Measurements from ENCODE around the gene JAG1.

Gene JAG1

GRCh38 chr20:10669843-10670446, 3.9 kb downstream of the JAG1 start:
- no peak overlapping the region; the same call in 1 of the 2 replicates for H3K4me3 ChIP-seq (ENCODE audit: low read depth, low read length)
- DNase-seq (ENCODE audit: low read depth), result no peak
- TF ChIP-seq, protein P1, sequence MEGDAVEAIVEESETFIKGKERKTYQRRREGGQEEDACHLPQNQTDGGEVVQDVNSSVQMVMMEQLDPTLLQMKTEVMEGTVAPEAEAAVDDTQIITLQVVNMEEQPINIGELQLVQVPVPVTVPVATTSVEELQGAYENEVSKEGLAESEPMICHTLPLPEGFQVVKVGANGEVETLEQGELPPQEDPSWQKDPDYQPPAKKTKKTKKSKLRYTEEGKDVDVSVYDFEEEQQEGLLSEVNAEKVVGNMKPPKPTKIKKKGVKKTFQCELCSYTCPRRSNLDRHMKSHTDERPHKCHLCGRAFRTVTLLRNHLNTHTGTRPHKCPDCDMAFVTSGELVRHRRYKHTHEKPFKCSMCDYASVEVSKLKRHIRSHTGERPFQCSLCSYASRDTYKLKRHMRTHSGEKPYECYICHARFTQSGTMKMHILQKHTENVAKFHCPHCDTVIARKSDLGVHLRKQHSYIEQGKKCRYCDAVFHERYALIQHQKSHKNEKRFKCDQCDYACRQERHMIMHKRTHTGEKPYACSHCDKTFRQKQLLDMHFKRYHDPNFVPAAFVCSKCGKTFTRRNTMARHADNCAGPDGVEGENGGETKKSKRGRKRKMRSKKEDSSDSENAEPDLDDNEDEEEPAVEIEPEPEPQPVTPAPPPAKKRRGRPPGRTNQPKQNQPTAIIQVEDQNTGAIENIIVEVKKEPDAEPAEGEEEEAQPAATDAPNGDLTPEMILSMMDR (IDR thresholded peaks at IDR 0.05; ENCODE audit: insufficient read depth, low read depth, low read length, missing control alignments), result no peak

GRCh38 chr20:10668677-10669368, 5.0 kb downstream of the JAG1 start:
- no peak for DNase-seq (ENCODE audit: low read depth)
- H3K4me3 ChIP-seq (ENCODE audit: low read depth, low read length), result no peak overlapping the region

DNA sequence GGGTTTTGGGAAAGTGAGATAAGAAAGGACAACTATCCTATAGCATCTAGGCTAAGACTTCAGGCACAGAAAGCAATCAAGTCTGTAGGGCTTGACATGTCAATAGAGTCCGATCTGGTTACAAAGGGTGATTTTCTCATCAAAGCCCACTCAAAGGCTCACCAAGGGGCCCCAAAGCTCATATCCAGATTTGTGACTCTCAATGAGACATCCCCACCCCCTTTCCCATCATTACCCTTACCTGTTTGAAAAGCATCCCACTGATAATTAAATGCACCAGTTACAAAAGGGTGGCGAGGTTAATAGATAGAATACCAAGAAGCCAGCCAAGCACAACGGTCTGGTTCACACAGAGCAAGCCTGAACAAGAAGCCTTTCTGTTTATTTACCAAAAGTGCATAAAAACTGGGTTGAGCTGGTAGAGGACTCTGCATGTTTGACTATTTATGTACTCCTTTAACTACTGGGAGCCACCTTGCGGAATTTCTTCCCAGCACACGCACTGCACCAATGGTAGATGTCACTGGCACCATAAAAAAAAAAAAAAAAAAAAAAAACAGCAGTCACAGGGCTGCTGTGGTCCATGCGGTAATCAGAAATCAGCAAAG, 6.1 kb downstream of the JAG1 start:
- DNase-seq (ENCODE audit: low read depth), result no peak
- no peak overlapping the region for H3K4me3 ChIP-seq (ENCODE audit: low read depth, low read length)
- TF ChIP-seq, protein P1 (IDR thresholded peaks at IDR 0.05; ENCODE audit: insufficient read depth, low read depth, low read length, missing control alignments), result no peak

More at GRCh38 chr20:10668677-10669368, 5.0 kb downstream of the JAG1 start:
- TF ChIP-seq, protein P1 (IDR thresholded peaks at IDR 0.05; ENCODE audit: insufficient read depth, low read depth, low read length, missing control alignments), result no peak

- DNase-seq (ENCODE audit: low read depth), result no peak
- H3K4me3 ChIP-seq (ENCODE audit: low read depth, low read length), result no peak overlapping the region
- TF ChIP-seq, protein P1 (IDR thresholded peaks at IDR 0.05; ENCODE audit: insufficient read depth, low read depth, low read length, missing control alignments), result no peak
Observed at GRCh38 chr20:10667077-10667401, 6.8 kb downstream of the JAG1 start.

- H3K4me3 ChIP-seq (ENCODE audit: low read depth, low read length), result no peak overlapping the region
- TF ChIP-seq, protein P1 (IDR thresholded peaks at IDR 0.05; ENCODE audit: insufficient read depth, low read depth, low read length, missing control alignments), result no peak
- no peak for DNase-seq (ENCODE audit: low read depth)
Observed at GRCh38 chr20:10666221-10667076, 7.3 kb downstream of the JAG1 start.

DNA sequence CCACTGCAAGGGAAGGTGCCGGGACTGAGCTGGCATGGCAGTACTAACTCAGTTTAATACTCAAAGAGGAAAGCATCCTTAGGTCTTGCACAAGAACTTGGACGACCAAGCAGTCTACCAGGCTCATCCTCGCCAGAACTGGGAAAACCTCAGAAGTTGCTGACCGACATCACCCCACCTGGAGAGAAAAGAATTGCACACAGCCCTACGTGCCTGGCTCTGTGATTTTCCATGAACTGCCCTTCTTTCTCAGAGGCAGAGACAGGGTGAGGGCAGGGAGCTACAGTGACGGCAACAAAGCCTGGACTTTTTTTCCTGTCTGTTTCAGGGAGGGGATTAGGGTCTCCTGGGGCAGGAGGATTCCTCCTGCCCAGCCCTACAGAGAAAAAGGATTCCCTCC, 8.0 kb downstream of the JAG1 start:
- DNase-seq (ENCODE audit: low read depth), result no peak
- H3K4me3 ChIP-seq (ENCODE audit: low read depth, low read length), result no peak overlapping the region
- TF ChIP-seq, protein P1 (IDR thresholded peaks at IDR 0.05; ENCODE audit: insufficient read depth, low read depth, low read length, missing control alignments), result no peak
